CD14-positive monocyte (primary cell): ENCODE measurements around the gene SPRYD4. TPM values are rescaled to one million over a fixed set of nuclear protein-coding genes. Genes with fewer than 3 reads are reported as not detected.

ENCODE experiments used
- DNase-seq, 3 donors: peaks; one replicate each; pipeline ENCODE4 v3.0.0-alpha.2; 2011 to 2022
- H2AFZ ChIP-seq: 2 replicates; pipeline ENCODE4 v1.6.0; 2012; ENCODE audit warnings: mild to moderate bottlenecking, low read depth, low read length, inconsistent platforms; ENCODE audit not compliant: insufficient read depth, poor library complexity, severe bottlenecking
- H3K27ac ChIP-seq, 2 donors: 1 replicate in 1 of 2; 2 replicates in 1 of 2; pipeline ENCODE4 v1.5.1; 2012 to 2013; ENCODE audit warnings: low read length in 2 of 2, control low read depth in 1 of 2, inconsistent platforms in 1 of 2, low read depth in 1 of 2, mild to moderate bottlenecking in 1 of 2
- H3K27me3 ChIP-seq, 2 donors: one replicate each; pipeline versions ENCODE4 v1.6.0 to v1.6.1; 2011 to 2013; ENCODE audit warnings: low read length in 2 of 2; ENCODE audit not compliant: control insufficient read depth in 2 of 2, insufficient read depth in 2 of 2
- H3K36me3 ChIP-seq, 2 donors: replicated peaks in 1 of 2; 1 replicate in 1 of 2; 2 replicates in 1 of 2; pipeline versions ENCODE4 v1.5.1 to v1.6.1; 2012 to 2013; ENCODE audit warnings: low read length in 2 of 2, control low read depth in 1 of 2, inconsistent platforms in 1 of 2, mild to moderate bottlenecking in 1 of 2; ENCODE audit not compliant: insufficient read depth in 2 of 2, control insufficient read depth in 1 of 2
- H3K4me1 ChIP-seq, 2 donors: 1 replicate in 1 of 2; 2 replicates in 1 of 2; pipeline versions ENCODE4 v1.5.1 to v1.6.1; 2012 to 2013; ENCODE audit warnings: low read length in 2 of 2, control low read depth in 1 of 2, inconsistent platforms in 1 of 2, mild to moderate bottlenecking in 1 of 2, moderate library complexity in 1 of 2; ENCODE audit not compliant: insufficient read depth in 2 of 2, control insufficient read depth in 1 of 2
- H3K4me2 ChIP-seq: replicated peaks from 2 replicates; pipeline ENCODE3; 2012; ENCODE audit warnings: low read length, moderate library complexity, mild to moderate bottlenecking; ENCODE audit not compliant: poor library complexity, severe bottlenecking; ENCODE audit errors: extremely low read depth
- H3K4me3 ChIP-seq, 3 experiments: fragments of 200-600 bp in 1 of 3; sonication (generic) in 1 of 3; replicated peaks in 1 of 3; 1 replicate in 2 of 3; 2 replicates in 1 of 3; pipeline ENCODE4 v1.5.1; 2011 to 2013; ENCODE audit warnings: low read length in 3 of 3, mild to moderate bottlenecking in 3 of 3, control low read depth in 2 of 3, low read depth in 2 of 3, inconsistent platforms in 1 of 3, moderate library complexity in 1 of 3
- H3K79me2 ChIP-seq: 2 replicates; pipeline ENCODE4 v1.6.0; 2012; ENCODE audit warnings: mild to moderate bottlenecking, control low read depth, inconsistent platforms, low read length, moderate library complexity; ENCODE audit not compliant: insufficient read depth
- H3K9ac ChIP-seq: 2 replicates; pipeline ENCODE4 v1.6.0; 2017; ENCODE audit warnings: low read length, mild to moderate bottlenecking; ENCODE audit not compliant: insufficient read depth, poor library complexity, severe bottlenecking
- H3K9me3 ChIP-seq, 2 donors: replicated peaks in 1 of 2; 1 replicate in 1 of 2; 2 replicates in 1 of 2; pipeline versions ENCODE4 v1.5.1 to v1.6.1; 2012 to 2013; ENCODE audit warnings: low read length in 2 of 2, control low read depth in 1 of 2; ENCODE audit not compliant: control insufficient read depth in 1 of 2, insufficient read depth in 1 of 2
- H4K20me1 ChIP-seq: 2 replicates; pipeline ENCODE4 v1.6.0; 2012; ENCODE audit warnings: mild to moderate bottlenecking, low read length, control low read depth, moderate library complexity; ENCODE audit not compliant: insufficient read depth
- H3K27ac Mint-ChIP-seq, 7 donors: one replicate each; pipeline ENCODE4 v1.8.0; 2020; ENCODE audit warnings: mild to moderate bottlenecking in 7 of 7, mixed read lengths in 7 of 7, moderate library complexity in 6 of 7, inconsistent platforms in 2 of 7
- H3K27me3 Mint-ChIP-seq, 3 donors: one replicate each; pipeline ENCODE4 v1.8.0; 2021 to 2022; ENCODE audit warnings: low read depth in 3 of 3, mild to moderate bottlenecking in 3 of 3, mixed read lengths in 3 of 3, moderate library complexity in 3 of 3, inconsistent platforms in 1 of 3
- H3K36me3 Mint-ChIP-seq, 2 donors: one replicate each; pipeline ENCODE4 v1.8.0; 2020; ENCODE audit warnings: mixed read lengths in 2 of 2, inconsistent platforms in 1 of 2, mild to moderate bottlenecking in 1 of 2
- H3K4me1 Mint-ChIP-seq: one replicate; pipeline ENCODE4 v1.8.0; 2020; ENCODE audit warnings: mild to moderate bottlenecking, mixed read lengths
- H3K4me3 Mint-ChIP-seq, 2 donors: one replicate each; pipeline ENCODE4 v1.8.0; 2020; ENCODE audit warnings: mild to moderate bottlenecking in 2 of 2, mixed read lengths in 2 of 2, moderate library complexity in 1 of 2
- H3K9me3 Mint-ChIP-seq, 7 donors: one replicate each; pipeline ENCODE4 v1.8.0; 2020 to 2022; ENCODE audit warnings: mixed read lengths in 7 of 7, mild to moderate bottlenecking in 6 of 7, moderate library complexity in 6 of 7, inconsistent platforms in 2 of 7
- CTCF ChIP-seq: fragments of 200-600 bp; IDR thresholded peaks from one replicate; pipeline ENCODE4 v1.8.0; 2022; ENCODE audit warnings: antibody characterized with exemption, mild to moderate bottlenecking
- WGBS: methylation state at CpG from one replicate; pipeline ENCODE4 v1.1.5; 2013; ENCODE audit warnings: missing lambda C conversion rate; ENCODE audit not compliant: insufficient coverage; 5-methylcytosine and 5-hydroxymethylcytosine counted together
- intact Hi-C, 2 donors: fragments of 100-400 bp; cut with micrococcal nuclease; formaldehyde crosslinking; loops; one replicate each; pipeline versions ENCODE4 v1.15.0 to v1.15.1; 2023
- polyA plus RNA-seq, 3 donors: library from polyadenylated mRNA; depleted of rRNA in 1 of 3; unstranded in 2 of 3; stranded (reverse) in 1 of 3; fragments of 300-500 nt in 2 of 3; fragments of >200 nt in 1 of 3; fragmentation: Illumina TruSeq in 2 of 3; gene quantifications; 1 replicate in 2 of 3; 2 replicates in 1 of 3; pipeline ENCODE4 v1.2.3, GENCODE V29; 2012 to 2021

Gene SPRYD4
- polyA plus RNA-seq, 3 donors: 1.3 to 2.1 (median 1.4) TPM

- Histone ChIP-seq H3K4me3 (no peak overlapping the region), H4K20me1 (no peaks in the 10 kb centered on the region), H2AFZ (no peak overlapping the region), H3K27ac (no peak overlapping the region), H3K4me1 (no peaks in the 10 kb centered on the region), H3K9ac (no peak overlapping the region), H3K36me3 (no peaks in the 10 kb centered on the region), H3K4me2 (no peak overlapping the region), H3K9me3 (no peaks in the 10 kb centered on the region), H3K79me2 (peaks cover 5% of the 10 kb centered on the region), H3K27me3 (no peaks in the 10 kb centered on the region)
- intact Hi-C loops: no loop called here
- WGBS: 100% methylated on average over 5 of the region's 6 CpGs
- Mint-ChIP-seq H3K4me1 (peaks cover 8% of the 10 kb centered on the region), H3K9me3 (peaks cover 0 to 2% (median 0%) of the 10 kb centered on the region in 7 donors), H3K27me3 (peaks cover 0 to 1% (median 1%) of the 10 kb centered on the region in 3 donors), H3K27ac (peak overlapping the region in 3 of 7 donors; percentile 15 to 50 (median 43)), H3K4me3 (no peak overlapping the region), H3K36me3 (peaks cover 4 to 20% of the 10 kb centered on the region in 2 donors)
- no peak for DNase-seq
- TF ChIP-seq CTCF: no peak
Observed at GRCh38 chr12:56476143-56476542, 7.8 kb downstream of the SPRYD4 start.

GRCh38 chr12:56476972-56477432 is 8.6 kb downstream of the SPRYD4 start:
- TF ChIP-seq CTCF: no peak
- intact Hi-C loops: no loop called here
- H3K36me3 Mint-ChIP-seq: peaks cover 4 to 18% of the 10 kb centered on the region in 2 donors
- Histone ChIP-seq H3K9ac (no peak overlapping the region), H3K4me3 (no peak overlapping the region), H2AFZ (no peak overlapping the region), H3K9me3 (no peaks in the 10 kb centered on the region), H3K27me3 (no peaks in the 10 kb centered on the region), H3K36me3 (no peaks in the 10 kb centered on the region), H3K79me2 (no peaks in the 10 kb centered on the region), H3K4me2 (no peak overlapping the region), H3K27ac (no peak overlapping the region), H4K20me1 (no peaks in the 10 kb centered on the region), H3K4me1 (no peaks in the 10 kb centered on the region)
- peaks cover 0 to 2% (median 0%) of the 10 kb centered on the region in 7 donors for H3K9me3 Mint-ChIP-seq
- H3K4me3 Mint-ChIP-seq: no peak overlapping the region
- DNase-seq: no peak
- WGBS: 100% methylated on average over 1 of the region's 1 CpG
- H3K4me1 Mint-ChIP-seq: peaks cover 7% of the 10 kb centered on the region
- peak overlapping the region in 1 of 7 donors; percentile 58 for H3K27ac Mint-ChIP-seq
- H3K27me3 Mint-ChIP-seq: peaks cover 0 to 1% (median 1%) of the 10 kb centered on the region in 3 donors
